Activated B cell treated with CpG ODN at 0.5 μM for 24 hours (primary cell): Measurements from ENCODE around the gene AGTR1. TPM values are rescaled to one million over a fixed set of nuclear protein-coding genes. Genes with fewer than 3 reads are reported as not detected.

Experiments
- ATAC-seq: fragments of 200-7000 bp; cut with Tn5 transposase; one replicate; pipeline ENCODE4 v1.10.0; 2021; ENCODE audit warnings: low read depth, mild to moderate bottlenecking, moderate library complexity
- CTCF ChIA-PET: fragments of 350-600 bp; sonication (Branson Sonifier 250); formaldehyde crosslinking; loops from one replicate; lab custom pipeline; 2021; ENCODE audit warnings: antibody characterized with exemption; lab: Charles Lee
- POLR2A ChIA-PET: fragments of 350-600 bp; sonication (Branson Sonifier 250); formaldehyde crosslinking; loops from one replicate; lab custom pipeline; 2021; ENCODE audit warnings: antibody characterized with exemption; lab: Charles Lee
- DNase-seq: peaks from one replicate; pipeline ENCODE4 v3.0.0; 2022
- H3K27ac Mint-ChIP-seq: one replicate; pipeline ENCODE4 v1.8.0; 2020; ENCODE audit warnings: mixed read lengths
- H3K27me3 Mint-ChIP-seq: one replicate; pipeline ENCODE4 v1.8.0; 2021; ENCODE audit warnings: mixed read lengths
- H3K36me3 Mint-ChIP-seq: one replicate; pipeline ENCODE4 v1.8.0; 2021; ENCODE audit warnings: low read depth, mixed read lengths
- H3K4me1 Mint-ChIP-seq: one replicate; pipeline ENCODE4 v1.8.0; 2021; ENCODE audit warnings: mixed read lengths
- H3K4me3 Mint-ChIP-seq: one replicate; pipeline ENCODE4 v1.8.0; 2020; ENCODE audit warnings: mild to moderate bottlenecking, mixed read lengths
- H3K9me3 Mint-ChIP-seq: one replicate; pipeline ENCODE4 v1.8.0; 2020; ENCODE audit warnings: mixed read lengths
- intact Hi-C: fragments of 100-400 bp; cut with micrococcal nuclease; formaldehyde crosslinking; loops from one replicate; pipeline ENCODE4 v1.15.1; 2024
- total RNA-seq: library from RNA; stranded (reverse); gene quantifications from 2 replicates; pipeline ENCODE4 v1.2.3, GENCODE V29; 2022
- TF ChIP-seq, protein P1 (sequence below): fragments of 200-600 bp; IDR thresholded peaks from one replicate; pipeline ENCODE4 v1.8.0; 2022; ENCODE audit warnings: antibody characterized with exemption, mild to moderate bottlenecking

The AGTR1 gene
- total RNA-seq, 1 donor from 2014 or later = not detected

DNA sequence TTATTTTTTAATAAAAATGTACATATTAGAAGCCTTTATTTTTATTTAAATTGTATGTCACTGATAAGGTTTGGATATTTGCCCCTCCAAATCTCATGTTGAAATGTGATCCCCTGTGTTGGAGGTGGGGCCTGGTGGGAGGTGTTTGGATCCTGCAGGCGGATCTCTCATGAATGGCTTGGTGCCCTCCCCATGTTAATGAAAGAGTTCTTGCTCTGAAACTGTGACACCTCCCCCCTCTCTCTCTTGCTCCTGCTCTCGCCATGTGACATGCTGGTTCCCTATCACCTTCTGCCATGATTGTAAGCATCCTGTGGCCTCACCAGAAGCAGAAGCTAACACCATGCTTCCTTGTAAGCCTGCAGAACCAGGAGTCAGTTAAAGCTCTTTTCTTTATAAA lies 13.0 kb downstream of the AGTR1 start:
- H3K4me1 Mint-ChIP-seq = no peaks in the 10 kb centered on the region
- intact Hi-C loops = no loop called here
- TF ChIP-seq, protein P1, sequence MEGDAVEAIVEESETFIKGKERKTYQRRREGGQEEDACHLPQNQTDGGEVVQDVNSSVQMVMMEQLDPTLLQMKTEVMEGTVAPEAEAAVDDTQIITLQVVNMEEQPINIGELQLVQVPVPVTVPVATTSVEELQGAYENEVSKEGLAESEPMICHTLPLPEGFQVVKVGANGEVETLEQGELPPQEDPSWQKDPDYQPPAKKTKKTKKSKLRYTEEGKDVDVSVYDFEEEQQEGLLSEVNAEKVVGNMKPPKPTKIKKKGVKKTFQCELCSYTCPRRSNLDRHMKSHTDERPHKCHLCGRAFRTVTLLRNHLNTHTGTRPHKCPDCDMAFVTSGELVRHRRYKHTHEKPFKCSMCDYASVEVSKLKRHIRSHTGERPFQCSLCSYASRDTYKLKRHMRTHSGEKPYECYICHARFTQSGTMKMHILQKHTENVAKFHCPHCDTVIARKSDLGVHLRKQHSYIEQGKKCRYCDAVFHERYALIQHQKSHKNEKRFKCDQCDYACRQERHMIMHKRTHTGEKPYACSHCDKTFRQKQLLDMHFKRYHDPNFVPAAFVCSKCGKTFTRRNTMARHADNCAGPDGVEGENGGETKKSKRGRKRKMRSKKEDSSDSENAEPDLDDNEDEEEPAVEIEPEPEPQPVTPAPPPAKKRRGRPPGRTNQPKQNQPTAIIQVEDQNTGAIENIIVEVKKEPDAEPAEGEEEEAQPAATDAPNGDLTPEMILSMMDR = no peak
- ATAC-seq (no peak), DNase-seq (no peak)
- H3K4me3 Mint-ChIP-seq = no peak overlapping the region
- POLR2A ChIA-PET = no interaction called here
- H3K9me3 Mint-ChIP-seq = no peaks in the 10 kb centered on the region
- H3K36me3 Mint-ChIP-seq = no peaks in the 10 kb centered on the region
- CTCF ChIA-PET = no interaction called here
- H3K27me3 Mint-ChIP-seq = no peaks in the 10 kb centered on the region
- no peak overlapping the region for H3K27ac Mint-ChIP-seq

DNA sequence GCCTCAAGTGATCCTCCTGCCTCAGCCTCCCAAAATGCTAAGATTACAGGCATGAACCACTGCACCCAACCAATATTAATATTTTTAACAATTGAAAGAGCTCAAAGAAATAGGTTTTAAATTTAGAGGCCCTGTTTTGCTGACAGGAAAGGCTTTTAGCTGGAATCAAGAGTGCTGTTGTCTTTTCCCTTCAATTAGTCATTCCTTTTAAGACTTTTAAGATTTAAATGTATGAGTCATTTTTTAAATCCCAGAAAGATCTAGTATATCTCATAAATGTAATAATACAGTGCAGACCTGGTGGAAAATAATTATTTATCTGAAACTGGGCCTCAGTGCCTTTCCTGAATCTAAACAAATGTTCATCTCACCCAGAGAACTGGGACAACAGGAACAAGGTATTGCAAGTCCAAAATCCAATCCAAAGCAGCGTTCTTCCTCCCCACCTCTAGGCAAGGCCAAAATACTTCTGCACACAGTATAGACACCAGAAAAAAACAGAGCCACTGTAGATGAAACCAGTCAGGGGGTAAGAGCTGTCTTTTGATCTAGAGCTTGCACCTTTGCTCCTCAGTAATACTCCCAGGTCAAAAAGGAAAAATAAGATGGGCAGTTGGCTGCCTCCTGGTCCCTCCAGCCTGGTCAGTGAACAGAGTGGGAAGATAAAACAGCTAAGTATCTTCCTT lies 14.4 kb downstream of the AGTR1 start:
- intact Hi-C loops = no loop called here
- no peak overlapping the region for H3K4me3 Mint-ChIP-seq
- DNase-seq = no peak

DNA sequence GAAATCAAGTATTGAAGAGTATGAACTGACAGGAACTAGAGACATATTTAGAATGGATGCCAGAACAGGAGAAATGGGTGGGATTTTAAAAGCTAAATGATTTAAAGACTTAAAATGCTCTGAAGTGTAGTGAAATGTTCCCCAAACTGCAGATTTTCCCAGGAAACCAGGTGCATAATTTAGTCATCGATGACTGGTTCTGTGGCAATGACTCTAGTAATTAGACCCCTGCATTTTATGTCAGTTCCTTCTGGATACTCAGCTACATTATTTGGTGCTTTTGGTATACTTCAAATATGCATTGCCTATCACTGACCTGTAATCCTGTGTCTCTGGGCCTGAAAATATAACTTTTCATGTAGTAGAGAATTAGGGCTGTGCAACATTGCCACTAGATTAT lies 16.8 kb downstream of the AGTR1 start:
- Mint-ChIP-seq H3K4me1 (no peaks in the 10 kb centered on the region), H3K4me3 (no peak overlapping the region), H3K27ac (no peak overlapping the region), H3K9me3 (no peaks in the 10 kb centered on the region), H3K27me3 (no peaks in the 10 kb centered on the region), H3K36me3 (no peaks in the 10 kb centered on the region)
- intact Hi-C loops = no loop called here
- TF ChIP-seq, protein P1 = no peak
- ChIA-PET CTCF (no interaction called here), POLR2A (no interaction called here)
- DNase-seq (no peak), ATAC-seq (no peak)

More for the DNA sequence above, 14.4 kb downstream of the AGTR1 start:
- H3K36me3 Mint-ChIP-seq = no peaks in the 10 kb centered on the region
- no peaks in the 10 kb centered on the region for H3K4me1 Mint-ChIP-seq
- no peak for ATAC-seq
- CTCF ChIA-PET = no interaction called here
- no peak overlapping the region for H3K27ac Mint-ChIP-seq
- POLR2A ChIA-PET = no interaction called here
- TF ChIP-seq, protein P1 = no peak
- no peaks in the 10 kb centered on the region for H3K9me3 Mint-ChIP-seq
- no peaks in the 10 kb centered on the region for H3K27me3 Mint-ChIP-seq

DNA sequence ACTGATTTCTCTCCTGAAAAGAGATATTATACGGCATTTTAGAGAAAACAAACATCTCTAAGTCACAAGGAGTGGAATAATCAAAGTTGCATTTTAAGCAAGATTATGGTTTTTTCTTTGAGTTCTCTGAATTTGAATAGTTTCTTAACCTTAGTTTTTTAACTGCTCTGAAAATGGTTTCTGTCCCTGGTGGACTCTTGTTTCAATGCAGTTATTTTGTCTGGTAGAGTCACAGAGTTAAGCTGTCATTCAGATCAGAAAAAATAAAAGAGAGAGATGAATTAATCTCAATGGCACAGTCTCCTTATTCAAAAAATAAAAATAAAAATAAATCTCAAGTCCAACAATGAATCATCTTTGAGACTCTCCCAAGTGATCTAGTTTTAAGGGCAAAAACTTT lies 19.0 kb downstream of the AGTR1 start:
- Mint-ChIP-seq H3K27ac (no peak overlapping the region), H3K9me3 (no peaks in the 10 kb centered on the region), H3K4me1 (no peaks in the 10 kb centered on the region), H3K36me3 (no peaks in the 10 kb centered on the region), H3K27me3 (no peaks in the 10 kb centered on the region), H3K4me3 (no peak overlapping the region)
- POLR2A ChIA-PET = no interaction called here
- no peak for DNase-seq
- intact Hi-C loops = no loop called here
- CTCF ChIA-PET = no interaction called here
- TF ChIP-seq, protein P1 = no peak
- ATAC-seq = no peak

DNA sequence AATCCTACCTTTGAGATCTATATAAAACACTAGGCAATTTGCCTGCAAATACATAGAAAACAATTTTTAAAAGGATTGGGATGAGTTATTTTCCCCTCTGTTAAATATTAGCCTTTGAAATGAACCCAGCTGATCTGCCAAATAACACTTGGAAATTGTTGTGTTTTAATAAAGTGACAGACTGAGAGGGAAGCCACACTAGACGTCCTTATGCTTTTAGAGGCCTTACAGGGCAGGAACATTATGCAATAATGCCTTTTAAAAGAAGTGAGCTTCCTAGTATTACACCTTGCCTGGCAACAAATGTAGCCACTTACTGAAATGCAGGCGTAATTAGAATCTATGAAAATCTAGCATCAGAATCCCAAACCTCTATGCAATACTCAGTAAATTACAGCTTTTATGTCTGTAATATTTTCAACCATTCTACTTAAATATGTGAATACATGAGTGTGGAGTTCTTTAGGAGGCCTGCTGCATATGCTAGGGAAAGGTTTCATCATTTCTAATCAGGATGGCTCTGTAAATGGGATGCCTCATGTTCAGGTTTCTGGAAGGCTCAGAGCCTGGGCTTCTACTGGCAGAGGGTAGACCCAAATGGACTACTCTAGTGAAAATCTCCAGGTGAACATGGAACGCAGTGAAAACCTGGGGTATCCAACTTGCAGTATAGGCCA lies 20.3 kb downstream of the AGTR1 start:
- H3K36me3 Mint-ChIP-seq = no peaks in the 10 kb centered on the region
- H3K27me3 Mint-ChIP-seq = no peaks in the 10 kb centered on the region
- no peak for ATAC-seq
- TF ChIP-seq, protein P1 = no peak
- H3K4me1 Mint-ChIP-seq = no peaks in the 10 kb centered on the region
- H3K4me3 Mint-ChIP-seq = no peak overlapping the region
- intact Hi-C loops = no loop called here
- ChIA-PET CTCF (no interaction called here), POLR2A (no interaction called here)
- no peak for DNase-seq
- no peak overlapping the region for H3K27ac Mint-ChIP-seq
- no peaks in the 10 kb centered on the region for H3K9me3 Mint-ChIP-seq
